ENCODE results near the gene CNTN1. TPM values are rescaled to one million over a fixed set of nuclear protein-coding genes. Genes with fewer than 3 reads are reported as not detected.

The CNTN1 gene
- total and polyA plus RNA-seq, 2 of the 4 experiments (the other 2 are of a cell fraction), result 0.10 to 0.18 TPM

DNA sequence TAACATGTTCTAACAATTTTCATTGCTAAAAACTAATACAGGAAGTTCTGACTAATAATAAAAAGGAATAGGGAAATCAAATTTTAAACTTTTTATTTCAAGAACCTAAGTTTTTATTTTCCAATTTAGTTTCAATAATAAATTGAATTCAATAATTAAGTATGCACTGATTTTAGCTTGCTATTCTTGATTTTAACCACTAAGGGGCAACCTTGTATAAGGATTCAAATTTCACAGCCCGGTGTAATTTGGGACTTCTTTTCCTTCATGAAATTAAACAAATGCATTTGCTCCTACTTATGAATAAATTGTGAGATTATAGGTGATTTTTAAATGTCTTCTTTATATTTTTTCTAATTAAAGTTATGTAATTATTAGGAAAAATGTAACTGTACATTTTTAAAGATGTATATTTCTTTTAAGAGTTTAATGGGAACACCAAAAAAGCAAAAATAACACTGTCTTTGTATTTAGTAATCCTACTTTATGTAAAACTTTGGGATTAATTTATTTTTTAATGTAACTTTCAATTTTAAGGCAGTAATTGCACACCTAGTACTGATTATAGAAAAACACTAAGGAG is 254.5 kb downstream of the CNTN1 start:
- Histone ChIP-seq H2AK9ac (replicated peaks; ENCODE audit: low read depth, low read length, poor library complexity) (no peak overlapping the region), H4K5ac (ENCODE audit: low read depth, low read length) (no peak overlapping the region), H3K14ac (replicated peaks; ENCODE audit: low read depth, low read length) (no peak overlapping the region), H4K91ac (ENCODE audit: insufficient read depth, low read depth, low read length) (no peak overlapping the region), H3K36me3 (ENCODE audit: control insufficient read depth, insufficient read depth, low read length) (no peaks in the 10 kb centered on the region), H3K4me1 (ENCODE audit: control insufficient read depth, insufficient read depth, low read length) (no peaks in the 10 kb centered on the region), H2AK5ac (ENCODE audit: low read depth, low read length) (no peak overlapping the region), H3K4me2 (ENCODE audit: low read depth, low read length) (no peak overlapping the region), H3K9me3 (ENCODE audit: control insufficient read depth, insufficient read depth, low read length) (no peaks in the 10 kb centered on the region), H2BK20ac (ENCODE audit: low read depth, low read length) (no peak overlapping the region), H3K23ac (ENCODE audit: low read depth, low read length) (no peak overlapping the region), H3K4me3 (ENCODE audit: insufficient read depth, low read depth, low read length) (no peak overlapping the region), H3K27me3 (ENCODE audit: control insufficient read depth, insufficient read depth, low read length) (no peaks in the 10 kb centered on the region), H2BK120ac (ENCODE audit: low read depth, low read length) (no peak overlapping the region), H2BK5ac (ENCODE audit: low read depth, low read length, poor library complexity, severe bottlenecking) (no peak overlapping the region), H3K18ac (ENCODE audit: low read depth, low read length) (no peak overlapping the region), H3K56ac (ENCODE audit: extremely low read depth, insufficient read depth, low read length) (no peak overlapping the region), H2AFZ (replicated peaks; ENCODE audit: low read length, poor library complexity) (no peak overlapping the region), H3K27ac (ENCODE audit: insufficient read depth, low read length) (no peak overlapping the region), H4K20me1 (ENCODE audit: insufficient read depth, low read length) (no peaks in the 10 kb centered on the region), H3K79me1 (ENCODE audit: low read depth in 1 of 2, low read length in 2 of 2) (no peaks in the 10 kb centered on the region), H3K9me1 (ENCODE audit: insufficient read depth, low read length) (no peaks in the 10 kb centered on the region), H4K8ac (ENCODE audit: low read depth in 2 of 2, low read length in 2 of 2) (no peak overlapping the region), H3K9ac (ENCODE audit: low read depth, low read length) (no peak overlapping the region), H3K4ac (ENCODE audit: low read depth, low read length) (no peak overlapping the region), H2BK15ac (ENCODE audit: low read depth, low read length) (no peak overlapping the region)
- CTCF ChIA-PET, result interaction anchor here (0.8 to 1.7 kb wide), 2 partner anchors 10 to 1077 kb away, joined by 4 to 5 read pairs; no protein-coding TSS in a partner anchor
- TF ChIP-seq, protein P1, sequence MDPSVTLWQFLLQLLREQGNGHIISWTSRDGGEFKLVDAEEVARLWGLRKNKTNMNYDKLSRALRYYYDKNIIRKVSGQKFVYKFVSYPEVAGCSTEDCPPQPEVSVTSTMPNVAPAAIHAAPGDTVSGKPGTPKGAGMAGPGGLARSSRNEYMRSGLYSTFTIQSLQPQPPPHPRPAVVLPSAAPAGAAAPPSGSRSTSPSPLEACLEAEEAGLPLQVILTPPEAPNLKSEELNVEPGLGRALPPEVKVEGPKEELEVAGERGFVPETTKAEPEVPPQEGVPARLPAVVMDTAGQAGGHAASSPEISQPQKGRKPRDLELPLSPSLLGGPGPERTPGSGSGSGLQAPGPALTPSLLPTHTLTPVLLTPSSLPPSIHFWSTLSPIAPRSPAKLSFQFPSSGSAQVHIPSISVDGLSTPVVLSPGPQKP (IDR thresholded peaks at IDR 0.05; ENCODE audit: borderline replicate concordance, low read depth, low read length), result no peak
- TF ChIP-seq, protein P2, sequence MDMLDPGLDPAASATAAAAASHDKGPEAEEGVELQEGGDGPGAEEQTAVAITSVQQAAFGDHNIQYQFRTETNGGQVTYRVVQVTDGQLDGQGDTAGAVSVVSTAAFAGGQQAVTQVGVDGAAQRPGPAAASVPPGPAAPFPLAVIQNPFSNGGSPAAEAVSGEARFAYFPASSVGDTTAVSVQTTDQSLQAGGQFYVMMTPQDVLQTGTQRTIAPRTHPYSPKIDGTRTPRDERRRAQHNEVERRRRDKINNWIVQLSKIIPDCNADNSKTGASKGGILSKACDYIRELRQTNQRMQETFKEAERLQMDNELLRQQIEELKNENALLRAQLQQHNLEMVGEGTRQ (IDR thresholded peaks at IDR 0.05; ENCODE audit: low read depth, low read length), result no peak
- TF ChIP-seq BHLHE40 (IDR thresholded peaks at IDR 0.05; ENCODE audit: low read depth, low read length) (no peak), MXI1 (IDR thresholded peaks at IDR 0.05; ENCODE audit: borderline replicate concordance, low read depth, low read length) (no peak), RAD21 (IDR thresholded peaks at IDR 0.05; ENCODE audit: low read length) (peak; percentile 73), SMC3 (IDR thresholded peaks at IDR 0.05; ENCODE audit: low read depth, low read length) (peak; percentile 52; the same call in 1 of the 2 replicates), MAFK (IDR thresholded peaks at IDR 0.05; ENCODE audit: low read depth, low read length) (no peak), CEBPB (IDR thresholded peaks at IDR 0.05; ENCODE audit: low read depth, low read length) (no peak), POLR2A (IDR thresholded peaks at IDR 0.05; ENCODE audit: low read depth, low read length) (no peak), NFE2L2 (IDR thresholded peaks at IDR 0.05; ENCODE audit: low read depth, low read length) (no peak)
- TF ChIP-seq, protein P3, sequence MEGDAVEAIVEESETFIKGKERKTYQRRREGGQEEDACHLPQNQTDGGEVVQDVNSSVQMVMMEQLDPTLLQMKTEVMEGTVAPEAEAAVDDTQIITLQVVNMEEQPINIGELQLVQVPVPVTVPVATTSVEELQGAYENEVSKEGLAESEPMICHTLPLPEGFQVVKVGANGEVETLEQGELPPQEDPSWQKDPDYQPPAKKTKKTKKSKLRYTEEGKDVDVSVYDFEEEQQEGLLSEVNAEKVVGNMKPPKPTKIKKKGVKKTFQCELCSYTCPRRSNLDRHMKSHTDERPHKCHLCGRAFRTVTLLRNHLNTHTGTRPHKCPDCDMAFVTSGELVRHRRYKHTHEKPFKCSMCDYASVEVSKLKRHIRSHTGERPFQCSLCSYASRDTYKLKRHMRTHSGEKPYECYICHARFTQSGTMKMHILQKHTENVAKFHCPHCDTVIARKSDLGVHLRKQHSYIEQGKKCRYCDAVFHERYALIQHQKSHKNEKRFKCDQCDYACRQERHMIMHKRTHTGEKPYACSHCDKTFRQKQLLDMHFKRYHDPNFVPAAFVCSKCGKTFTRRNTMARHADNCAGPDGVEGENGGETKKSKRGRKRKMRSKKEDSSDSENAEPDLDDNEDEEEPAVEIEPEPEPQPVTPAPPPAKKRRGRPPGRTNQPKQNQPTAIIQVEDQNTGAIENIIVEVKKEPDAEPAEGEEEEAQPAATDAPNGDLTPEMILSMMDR (conservative IDR thresholded peaks at IDR 0.05; ENCODE audit: low read depth, low read length), result peak; percentile 69
- POLR2A ChIA-PET (ENCODE audit: unreplicated experiment), result no interaction called here
- intact Hi-C loops (cut with micrococcal nuclease), result loop anchor here (1.0 to 5.0 kb wide), 5 partner anchors 318 to 1386 kb away; no protein-coding TSS in a partner anchor
- in situ Hi-C loops (cut with MboI; ENCODE audit: low sequenced_read_pairs), result loop anchor here (10.0 kb wide), 2 partner anchors 328 to 1078 kb away; no protein-coding TSS in a partner anchor
- no CpG with 5 or more reads among the region's 1 CpG for WGBS, 2 experiments (ENCODE audit: extremely low coverage in 2 of 2, insufficient read length in 1 of 2)
- DNase-seq (peak; percentile 42), ATAC-seq (ENCODE audit: low read depth) (peak; percentile 57; the same call in 1 of the 2 replicates)
- no TSS peak for BruUV-seq (replicated peaks)
- dilution Hi-C loops (cut with HindIII; ENCODE audit: low sequenced_read_pairs, unreplicated experiment), result no loop called here

Data from IMR-90 (cell line).